ENCODE results near the gene LTB4R2. TPM values are rescaled to one million over a fixed set of nuclear protein-coding genes. Genes with fewer than 3 reads are reported as not detected.
A peak's percentile ranks its signal among the peaks of the same experiment; 100 is the strongest.

Gene LTB4R2
- total and polyA plus RNA-seq, 5 donors = 0.66 to 2.1 (median 1.3) TPM

- ATAC-seq = no peak
- intact Hi-C loops (cut with DNase I) = no loop called here
Observed at GRCh38 chr14:24268225-24268624, 41.7 kb upstream of the LTB4R2 start.

GRCh38 chr14:24269368-24269767 is 40.6 kb upstream of the LTB4R2 start:
- H3K27me3 ChIP-seq (ENCODE audit: control insufficient read depth, insufficient read depth) = no peaks in the 10 kb centered on the region
- DNase-seq = peak in 1 of 3 donors; percentile 32
- H3K27ac ChIP-seq (ENCODE audit: low read length) = no peak overlapping the region
- no peaks in the 10 kb centered on the region for H3K9me3 ChIP-seq (ENCODE audit: control insufficient read depth, low read length)
- H3K4me3 ChIP-seq (ENCODE audit: low read length) = no peak overlapping the region
- 94% methylated on average over 8 of the region's 8 CpGs for WGBS
- no peak for ATAC-seq
- H3K4me1 ChIP-seq (ENCODE audit: control insufficient read depth, insufficient read depth, low read length) = no peaks in the 10 kb centered on the region
- intact Hi-C loops (cut with DNase I) = no loop called here

More at GRCh38 chr14:24268225-24268624, 41.7 kb upstream of the LTB4R2 start:
- 86% methylated on average over 9 of the region's 9 CpGs for WGBS
- Histone ChIP-seq H3K27me3 (ENCODE audit: control insufficient read depth, insufficient read depth) (no peaks in the 10 kb centered on the region), H3K27ac (ENCODE audit: low read length) (no peak overlapping the region), H3K4me1 (ENCODE audit: control insufficient read depth, insufficient read depth, low read length) (no peaks in the 10 kb centered on the region), H3K9me3 (ENCODE audit: control insufficient read depth, low read length) (no peaks in the 10 kb centered on the region), H3K4me3 (ENCODE audit: low read length) (no peak overlapping the region)
- DNase-seq = peak in 1 of 3 donors; percentile 5

- WGBS = 96% methylated on average over 14 of the region's 14 CpGs
- intact Hi-C loops (cut with DNase I) = no loop called here
Observed at GRCh38 chr14:24269910-24270536, 39.9 kb upstream of the LTB4R2 start.

DNA sequence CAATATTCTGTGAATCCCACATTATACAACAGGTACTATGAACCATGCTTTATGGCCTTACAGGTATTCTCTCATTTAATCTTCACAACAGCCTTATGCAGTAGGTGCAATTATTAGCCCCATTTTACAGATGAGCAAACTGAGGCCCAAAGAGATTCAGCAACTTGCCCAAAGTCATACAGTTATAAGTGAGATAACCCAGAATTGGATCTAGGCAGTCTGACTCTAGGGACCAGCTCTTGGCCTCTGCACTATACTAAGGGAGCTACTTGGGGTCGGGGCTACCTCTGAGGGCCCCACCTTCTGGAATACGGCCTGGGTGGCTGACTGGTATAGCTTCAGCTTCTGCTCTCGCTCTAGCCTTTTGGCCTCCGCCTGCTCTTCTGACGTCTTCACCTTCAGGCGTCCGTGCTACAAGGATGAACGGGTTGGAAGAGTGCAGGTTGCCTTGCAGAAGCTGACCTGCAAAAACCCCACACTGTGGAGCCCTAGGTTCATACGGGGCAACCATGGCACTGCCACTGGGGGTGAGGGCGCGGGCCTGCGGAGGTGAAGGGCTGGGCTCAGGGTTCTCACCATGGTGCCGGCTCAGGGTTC is 39.3 kb upstream of the LTB4R2 start:
- Histone ChIP-seq H3K4me3 (ENCODE audit: low read length) (peak overlapping the region; percentile 85), H3K27ac (ENCODE audit: low read length) (peak overlapping the region; percentile 97), H3K9me3 (ENCODE audit: control insufficient read depth, low read length) (no peaks in the 10 kb centered on the region), H3K27me3 (ENCODE audit: control insufficient read depth, insufficient read depth) (no peaks in the 10 kb centered on the region), H3K4me1 (ENCODE audit: control insufficient read depth, insufficient read depth, low read length) (no peaks in the 10 kb centered on the region)
- 19% methylated on average over 13 of the region's 13 CpGs for WGBS
- intact Hi-C loops (cut with DNase I) = no loop called here
- DNase-seq (no peak), ATAC-seq (peak in 1 of 2 donors; percentile 2)

More at GRCh38 chr14:24269910-24270536, 39.9 kb upstream of the LTB4R2 start:
- H3K9me3 ChIP-seq (ENCODE audit: control insufficient read depth, low read length) = no peaks in the 10 kb centered on the region
- H3K27me3 ChIP-seq (ENCODE audit: control insufficient read depth, insufficient read depth) = no peaks in the 10 kb centered on the region
- no peaks in the 10 kb centered on the region for H3K4me1 ChIP-seq (ENCODE audit: control insufficient read depth, insufficient read depth, low read length)
- peak in 1 of 3 donors; percentile 51 for DNase-seq
- H3K4me3 ChIP-seq (ENCODE audit: low read length) = no peak overlapping the region
- no peak overlapping the region for H3K27ac ChIP-seq (ENCODE audit: low read length)
- ATAC-seq = no peak

DNA sequence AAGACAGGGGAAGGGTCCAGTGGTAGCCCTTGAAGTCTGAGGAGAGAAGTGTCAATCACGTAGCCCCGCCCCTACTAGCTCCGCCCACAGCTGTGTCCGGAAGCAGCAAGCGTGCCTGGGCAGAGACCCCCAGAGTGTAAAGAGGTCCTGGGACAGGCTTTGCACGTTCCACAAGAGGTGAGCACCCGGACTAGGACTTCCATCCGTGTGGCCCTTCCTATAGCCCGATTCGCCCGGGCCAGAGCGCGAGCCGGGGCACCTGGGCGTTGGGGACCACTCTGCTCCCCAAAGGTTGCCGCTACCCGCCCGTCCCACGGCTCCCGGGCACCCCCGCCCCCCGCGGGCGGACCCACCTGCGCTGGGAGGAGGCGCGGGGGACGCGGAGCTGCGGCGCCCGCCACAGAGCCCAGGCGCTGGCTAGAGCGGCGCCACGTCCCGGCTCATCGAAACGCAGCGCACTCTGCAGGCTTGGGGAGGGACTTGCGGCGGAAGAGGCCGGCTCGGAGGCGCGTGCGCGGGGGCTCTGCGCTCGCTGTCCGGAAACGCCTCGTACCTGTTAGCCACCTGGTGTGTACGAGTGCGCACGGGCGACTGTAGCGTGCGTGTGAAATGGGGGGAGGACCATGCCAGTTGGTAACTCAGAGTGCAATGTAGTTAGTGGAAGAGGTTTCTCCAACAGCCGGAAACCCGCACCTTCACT is 38.7 kb upstream of the LTB4R2 start, which contains the start of gene RABGGTA:
Gene RABGGTA (minus strand): TSS at position 464 of the 700 bp plus-strand sequence. CDS start 482 bp downstream, outside the sequence.
- Histone ChIP-seq H3K27ac (ENCODE audit: low read length) (peak within 1 kb of the TSS; percentile 97), H3K9me3 (ENCODE audit: control insufficient read depth, low read length) (no peaks in the 10 kb centered on the region), H3K4me1 (ENCODE audit: control insufficient read depth, insufficient read depth, low read length) (no peaks in the 10 kb centered on the region), H3K27me3 (ENCODE audit: control insufficient read depth, insufficient read depth) (no peaks in the 10 kb centered on the region), H3K4me3 (ENCODE audit: low read length) (peak within 1 kb of the TSS; percentile 85)
- DNase-seq (peak; percentile 88 to 95 (median 95)), ATAC-seq (peak; percentile 96)
- under 1% methylated on average over 61 of the region's 61 CpGs for WGBS
- intact Hi-C loops (cut with DNase I) = no loop called here

- no peaks in the 10 kb centered on the region for H3K27me3 ChIP-seq (ENCODE audit: control insufficient read depth, insufficient read depth)
- ATAC-seq (no peak), DNase-seq (no peak)
- intact Hi-C loops (cut with DNase I) = no loop called here
- WGBS = 27% methylated on average over 3 of the region's 3 CpGs
- H3K4me3 ChIP-seq (ENCODE audit: low read length) = peak overlapping the region; percentile 85
- no peaks in the 10 kb centered on the region for H3K4me1 ChIP-seq (ENCODE audit: control insufficient read depth, insufficient read depth, low read length)
- H3K9me3 ChIP-seq (ENCODE audit: control insufficient read depth, low read length) = no peaks in the 10 kb centered on the region
- peak overlapping the region; percentile 76 for H3K27ac ChIP-seq (ENCODE audit: low read length)
Observed at GRCh38 chr14:24271834-24272263, 38.1 kb upstream of the LTB4R2 start.

DNA sequence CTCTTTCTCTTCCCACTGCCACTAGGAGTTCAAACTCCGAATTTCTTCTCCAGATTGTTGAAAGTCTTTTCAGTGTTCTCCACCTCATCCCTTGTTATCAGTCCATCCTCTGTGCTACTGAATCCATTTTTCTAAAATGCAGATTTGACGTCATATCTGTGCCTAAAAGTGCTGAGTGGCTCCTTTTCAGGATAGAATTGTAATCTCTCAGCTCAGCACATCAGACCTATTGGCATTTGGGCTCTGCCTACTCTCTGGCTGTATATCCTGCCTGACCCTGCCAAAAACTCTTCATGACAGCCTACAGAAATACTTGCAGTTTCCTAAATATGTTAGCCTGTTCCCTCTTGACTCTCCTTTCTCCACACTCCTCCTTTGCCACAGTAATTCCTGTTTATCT is 37.5 kb upstream of the LTB4R2 start:
- 89% methylated on average over 2 of the region's 2 CpGs for WGBS
- ATAC-seq (no peak), DNase-seq (no peak)
- Histone ChIP-seq H3K4me3 (ENCODE audit: low read length) (no peak overlapping the region), H3K27ac (ENCODE audit: low read length) (no peak overlapping the region), H3K4me1 (ENCODE audit: control insufficient read depth, insufficient read depth, low read length) (no peaks in the 10 kb centered on the region), H3K9me3 (ENCODE audit: control insufficient read depth, low read length) (no peaks in the 10 kb centered on the region), H3K27me3 (ENCODE audit: control insufficient read depth, insufficient read depth) (no peaks in the 10 kb centered on the region)
- intact Hi-C loops (cut with DNase I) = no loop called here

GRCh38 chr14:24273422-24273998 is 36.4 kb upstream of the LTB4R2 start:
- ATAC-seq (no peak), DNase-seq (peak in 1 of 3 donors; percentile 4)
- intact Hi-C loops (cut with DNase I) = no loop called here
- Histone ChIP-seq H3K4me3 (ENCODE audit: low read length) (no peak overlapping the region), H3K4me1 (ENCODE audit: control insufficient read depth, insufficient read depth, low read length) (no peaks in the 10 kb centered on the region), H3K27ac (ENCODE audit: low read length) (no peak overlapping the region), H3K27me3 (ENCODE audit: control insufficient read depth, insufficient read depth) (no peaks in the 10 kb centered on the region), H3K9me3 (ENCODE audit: control insufficient read depth, low read length) (no peaks in the 10 kb centered on the region)
- 92% methylated on average over 3 of the region's 3 CpGs for WGBS

- intact Hi-C loops (cut with DNase I) = no loop called here
- WGBS = 72% methylated on average over 3 of the region's 3 CpGs
- Histone ChIP-seq H3K9me3 (ENCODE audit: control insufficient read depth, low read length) (no peaks in the 10 kb centered on the region), H3K27ac (ENCODE audit: low read length) (no peak overlapping the region), H3K4me1 (ENCODE audit: control insufficient read depth, insufficient read depth, low read length) (no peaks in the 10 kb centered on the region), H3K27me3 (ENCODE audit: control insufficient read depth, insufficient read depth) (no peaks in the 10 kb centered on the region), H3K4me3 (ENCODE audit: low read length) (no peak overlapping the region)
- no peak for ATAC-seq
- DNase-seq = peak in 1 of 3 donors; percentile 3
Observed at GRCh38 chr14:24274101-24274543, 35.8 kb upstream of the LTB4R2 start.

DNA sequence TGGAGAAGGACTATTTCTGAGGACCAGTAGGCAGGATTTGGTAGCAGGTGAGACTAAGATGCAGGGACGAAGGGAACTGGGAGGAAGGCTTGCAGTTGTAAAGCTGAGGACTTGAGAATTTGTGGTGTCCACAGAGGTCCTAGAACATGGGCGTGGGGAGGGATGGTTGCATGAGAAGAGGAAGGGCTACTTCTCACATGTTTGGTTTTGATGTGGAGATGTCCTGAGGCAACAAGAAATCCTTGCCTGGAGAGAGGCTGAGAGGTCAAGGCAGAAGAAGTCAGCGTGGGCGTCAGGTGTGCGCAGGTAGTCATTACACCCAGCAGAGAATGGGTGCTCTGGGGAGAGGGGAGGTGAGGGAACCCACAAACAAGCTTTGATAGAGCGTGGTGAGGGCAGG is 32.9 kb upstream of the LTB4R2 start:
- ATAC-seq (no peak), DNase-seq (peak in 1 of 3 donors; percentile 10)
- 88% methylated on average over 6 of the region's 6 CpGs for WGBS
- H3K9me3 ChIP-seq (ENCODE audit: control insufficient read depth, low read length) = no peaks in the 10 kb centered on the region
- H3K4me3 ChIP-seq (ENCODE audit: low read length) = no peak overlapping the region
- H3K27me3 ChIP-seq (ENCODE audit: control insufficient read depth, insufficient read depth) = no peaks in the 10 kb centered on the region
- peaks cover 2% of the 10 kb centered on the region for H3K4me1 ChIP-seq (ENCODE audit: control insufficient read depth, insufficient read depth, low read length)
- intact Hi-C loops (cut with DNase I) = no loop called here
- H3K27ac ChIP-seq (ENCODE audit: low read length) = no peak overlapping the region
